Stimulated activated CD4-positive, alpha-beta T cell treated with anti-CD3 and anti-CD28 coated beads, TNF-alpha, amount 100 ng/mL, for 24 hours (primary cell): ENCODE data around the gene CRBN.

Source experiments
- DNase-seq, 3 experiments: peaks; one replicate each; pipeline ENCODE4 v3.0.0-alpha.2; 2020; ENCODE audit warnings: low read depth in 3 of 3

The CRBN gene

DNA sequence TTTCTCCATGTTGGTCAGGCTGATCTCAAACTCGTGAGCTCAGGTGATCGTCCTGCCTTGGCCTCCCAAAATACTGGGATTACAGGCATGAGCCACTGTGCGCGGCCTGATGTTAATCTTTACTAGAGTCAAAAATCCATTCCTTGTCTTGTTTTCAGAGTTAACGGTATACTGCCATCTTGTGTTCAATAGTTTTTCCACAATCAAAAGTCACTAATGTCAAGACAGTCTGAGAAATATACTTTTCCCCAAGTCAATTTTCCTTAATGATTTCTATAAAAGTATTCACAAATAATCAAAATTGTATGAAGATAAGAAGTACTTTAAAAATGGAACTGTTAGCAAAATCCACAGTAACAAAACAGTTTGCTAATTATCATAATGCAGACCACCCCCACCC lies 8.5 kb downstream of the CRBN start:
- no peak for DNase-seq

DNA sequence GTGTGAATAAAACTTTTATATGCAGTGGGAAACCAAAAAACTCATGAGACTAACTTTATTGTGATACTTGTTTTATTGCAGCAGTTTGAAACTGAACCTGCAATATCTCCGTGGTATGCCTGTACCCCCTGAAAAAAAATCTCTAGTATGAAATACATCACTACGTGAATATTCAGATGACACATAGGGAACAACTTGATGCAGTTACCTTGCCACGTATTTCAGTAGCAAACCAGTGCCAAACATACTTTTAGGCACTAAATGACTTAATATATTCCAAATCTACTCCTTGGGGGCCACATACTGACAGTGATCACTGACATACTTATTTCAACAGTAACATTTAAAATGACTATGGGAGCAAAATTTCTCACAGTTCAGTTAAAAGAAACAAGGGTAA lies 13.8 kb downstream of the CRBN start:
- DNase-seq = no peak

DNA sequence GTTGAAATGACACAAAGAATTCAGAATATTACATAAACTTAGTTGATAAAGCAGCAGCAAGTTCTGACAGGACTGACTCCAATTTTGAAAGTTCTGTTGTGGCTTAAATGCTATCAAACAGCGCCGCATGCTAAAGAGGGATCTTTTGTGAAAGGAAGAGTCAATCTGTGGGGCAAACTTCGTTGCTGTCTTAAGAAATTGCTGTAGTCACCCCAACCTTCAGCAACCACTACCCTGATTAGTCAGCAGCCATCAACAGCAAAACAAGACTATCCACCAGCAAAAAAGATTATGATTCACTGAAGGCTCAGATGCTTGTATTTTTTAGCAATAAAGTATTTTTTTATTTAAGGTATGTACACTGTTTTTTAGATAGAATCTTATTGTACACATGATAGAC lies 14.2 kb downstream of the CRBN start:
- DNase-seq = no peak

DNA sequence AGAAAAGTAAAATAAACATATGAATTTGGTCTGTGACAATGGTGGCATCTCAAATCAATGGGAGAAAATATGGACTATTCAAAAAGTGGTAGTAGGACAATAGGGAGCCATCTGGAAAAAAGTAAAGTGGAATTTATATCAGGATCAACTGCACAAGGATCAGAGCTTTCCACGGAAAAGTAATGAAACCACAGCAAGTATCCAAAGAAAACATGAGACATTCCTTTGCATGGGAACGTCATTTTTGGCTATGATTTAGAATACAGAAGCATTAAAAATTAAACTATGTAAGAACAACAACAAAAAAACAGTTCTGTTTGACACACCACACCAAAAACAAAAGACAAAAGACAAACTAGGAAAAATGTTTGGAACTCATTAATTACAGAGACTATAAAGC lies 18.7 kb downstream of the CRBN start:
- DNase-seq = no peak

DNA sequence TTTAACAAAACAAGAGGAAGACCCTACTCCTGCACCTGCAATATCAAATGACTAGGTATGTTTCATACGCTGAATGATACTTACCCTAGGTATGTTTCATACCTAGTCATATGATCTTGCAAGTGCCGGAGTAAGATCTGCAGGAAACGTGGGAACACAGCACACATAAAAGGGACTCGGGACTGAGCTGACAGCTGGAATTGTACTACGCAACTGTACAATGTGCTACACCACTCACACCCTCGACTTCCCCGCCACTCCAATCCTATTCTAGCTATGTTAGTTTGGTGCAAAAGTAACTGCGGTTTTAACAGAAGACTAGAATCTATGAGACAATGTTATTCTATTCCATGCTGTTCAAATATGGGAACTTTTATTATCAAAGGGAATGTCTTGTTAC lies 22.0 kb downstream of the CRBN start:
- DNase-seq = no peak

DNA sequence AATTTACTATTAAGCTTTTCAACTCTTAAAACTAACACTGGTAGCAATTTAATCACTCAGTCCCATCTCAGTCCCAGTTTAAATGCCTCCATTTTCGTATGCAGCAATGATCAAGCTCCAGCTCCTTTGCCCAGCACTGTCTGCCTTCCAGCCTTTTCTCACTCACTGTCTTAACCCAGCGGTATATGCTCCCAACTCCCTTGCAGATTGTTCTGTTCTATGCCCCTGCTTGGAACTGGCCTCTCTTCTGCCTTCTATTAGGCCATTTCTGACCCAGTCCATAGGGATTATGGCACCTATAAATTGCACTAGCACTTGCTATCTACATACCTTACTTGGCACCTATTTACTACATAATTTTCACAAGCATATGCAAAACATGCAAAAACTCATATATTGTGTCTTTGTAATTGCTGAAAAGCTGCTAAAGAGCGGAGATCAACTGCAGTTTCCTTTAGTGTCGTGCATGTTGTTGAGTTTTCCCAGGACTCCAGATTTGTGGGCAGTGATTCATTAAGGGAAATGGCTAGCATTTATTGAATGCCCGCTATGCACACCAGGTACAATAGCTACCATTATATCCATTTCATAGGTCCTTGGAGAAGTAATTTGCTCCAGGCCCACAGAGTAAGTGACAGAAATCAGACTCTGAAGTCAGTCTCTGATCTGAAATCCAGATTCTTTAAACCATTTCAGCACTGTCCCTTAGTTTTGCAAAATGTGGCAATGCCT lies 24.4 kb downstream of the CRBN start:
- DNase-seq = no peak

DNA sequence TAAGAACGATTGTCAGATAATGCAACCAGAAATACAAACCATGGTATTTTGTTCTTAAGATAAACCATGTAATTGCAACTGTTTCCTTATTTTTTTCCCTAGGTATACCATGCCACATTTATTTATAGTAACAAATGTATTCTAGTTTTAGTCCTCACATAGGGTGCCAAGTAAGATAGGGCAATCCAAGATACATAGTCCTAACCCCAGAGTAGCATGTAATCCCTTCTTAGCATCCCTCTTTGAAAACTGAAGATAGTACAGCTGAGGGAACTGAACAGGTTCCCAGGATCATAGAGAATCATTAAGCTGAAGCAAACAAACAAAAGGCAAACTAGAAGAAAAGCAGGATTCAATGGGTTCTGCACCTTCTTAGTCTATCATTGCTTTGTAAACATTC lies 28.0 kb downstream of the CRBN start:
- DNase-seq = no peak

DNA sequence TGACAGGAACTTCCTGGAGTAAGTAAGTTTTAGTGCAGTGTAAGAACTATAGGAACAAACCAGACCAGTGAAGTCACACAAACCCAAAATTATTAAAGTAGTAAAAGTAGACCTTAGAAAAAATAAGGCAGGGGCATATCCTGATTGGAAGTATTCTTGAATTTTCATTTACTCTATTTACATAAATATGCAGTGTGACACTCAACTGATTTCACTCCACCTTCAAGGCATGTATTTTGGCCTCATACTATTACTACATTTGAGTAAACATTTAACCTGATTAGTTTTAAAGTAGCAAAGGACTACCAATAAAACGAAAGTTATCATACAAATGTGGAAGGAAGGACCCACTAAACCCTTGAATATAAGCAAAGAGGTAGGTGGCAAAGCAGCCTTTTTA lies 29.9 kb downstream of the CRBN start:
- no peak for DNase-seq

DNA sequence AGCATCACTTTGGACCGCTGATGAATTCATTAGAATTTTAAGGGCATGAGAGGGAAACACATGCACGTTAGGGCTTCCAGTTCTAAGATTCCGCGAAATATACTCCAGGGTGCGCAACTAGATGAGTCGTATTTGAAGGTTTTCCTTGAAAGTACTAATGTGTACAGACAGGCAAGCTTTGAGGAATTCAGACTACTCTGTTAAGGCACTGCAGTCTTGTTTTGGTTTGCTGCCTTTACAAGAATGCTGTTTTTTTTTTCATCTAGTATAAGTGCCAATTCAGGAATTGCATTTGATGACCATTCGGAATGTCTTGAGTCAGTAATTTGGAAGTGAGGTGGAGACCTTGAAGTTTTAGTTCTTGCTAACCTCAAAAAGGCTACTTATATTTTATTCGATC lies 33.7 kb downstream of the CRBN start:
- no peak for DNase-seq

DNA sequence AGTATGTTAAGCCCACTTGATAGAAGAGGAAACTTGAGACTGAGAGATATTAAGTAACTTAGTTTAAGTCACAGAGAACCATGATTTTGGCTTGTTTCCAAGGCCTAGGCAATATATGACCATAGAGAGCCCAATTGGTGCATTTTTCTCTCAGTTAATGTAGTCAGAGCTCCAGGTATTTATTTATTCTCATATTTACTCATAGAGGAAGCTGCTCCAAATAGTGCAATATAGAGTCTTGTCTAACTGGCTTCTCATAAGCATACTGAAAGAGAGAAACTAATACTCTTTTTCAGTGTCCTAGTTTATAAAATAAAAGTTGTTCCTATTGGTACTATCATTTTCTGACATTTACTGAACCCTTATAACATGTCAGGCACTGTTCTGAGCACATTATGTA lies 37.6 kb downstream of the CRBN start:
- no peak for DNase-seq

DNA sequence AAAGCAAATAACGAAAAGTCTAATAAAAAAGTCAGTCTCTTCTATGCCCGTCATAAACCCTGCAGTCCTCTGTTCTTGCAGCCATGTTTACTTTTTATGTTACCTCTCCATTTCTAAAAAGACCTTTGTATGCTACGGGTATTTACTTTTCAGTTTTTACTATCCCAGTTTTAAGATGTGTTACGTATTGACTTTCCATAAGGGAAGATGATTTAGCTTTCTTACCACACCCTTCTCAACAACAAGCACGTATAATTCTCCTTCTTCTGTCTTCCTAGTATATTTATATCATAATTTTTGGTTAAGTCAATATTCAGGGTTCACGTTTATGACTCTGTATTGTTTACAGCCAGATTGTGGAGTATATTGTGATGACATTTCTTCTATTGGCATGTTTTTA lies 42.0 kb downstream of the CRBN start:
- DNase-seq = no peak

DNA sequence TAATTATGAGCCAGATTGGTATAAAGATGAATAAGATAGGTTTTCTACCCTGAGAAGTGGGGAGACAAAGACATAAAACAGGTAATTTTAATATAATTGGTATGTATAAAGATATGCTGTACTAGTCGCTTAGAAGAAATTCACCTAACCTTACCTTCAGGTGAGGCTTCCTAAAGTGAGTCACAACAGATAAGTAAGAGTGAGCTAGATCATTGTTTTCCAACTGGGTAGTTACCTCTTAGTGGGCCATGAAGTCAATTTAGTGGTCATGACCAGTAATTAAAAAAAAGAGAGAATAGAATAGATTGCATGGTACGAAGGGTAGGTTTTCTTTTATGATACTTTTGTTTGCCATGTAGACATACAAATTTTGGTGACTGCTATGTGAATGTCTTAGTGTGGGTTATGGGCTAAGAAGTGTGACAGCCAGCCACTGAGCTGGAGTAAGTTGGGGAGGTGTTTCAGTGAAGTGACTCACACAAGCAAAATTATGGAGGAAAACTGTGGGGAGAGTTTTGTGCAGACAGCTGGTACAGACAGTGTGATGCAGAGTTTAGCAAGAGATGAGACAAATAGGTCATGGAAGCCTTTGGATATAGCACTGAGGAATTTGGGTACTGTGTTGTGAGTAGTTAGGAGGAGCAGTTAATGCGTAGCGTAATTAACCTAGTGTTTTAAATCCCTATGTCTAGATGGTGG lies 44.6 kb downstream of the CRBN start:
- no peak for DNase-seq

DNA sequence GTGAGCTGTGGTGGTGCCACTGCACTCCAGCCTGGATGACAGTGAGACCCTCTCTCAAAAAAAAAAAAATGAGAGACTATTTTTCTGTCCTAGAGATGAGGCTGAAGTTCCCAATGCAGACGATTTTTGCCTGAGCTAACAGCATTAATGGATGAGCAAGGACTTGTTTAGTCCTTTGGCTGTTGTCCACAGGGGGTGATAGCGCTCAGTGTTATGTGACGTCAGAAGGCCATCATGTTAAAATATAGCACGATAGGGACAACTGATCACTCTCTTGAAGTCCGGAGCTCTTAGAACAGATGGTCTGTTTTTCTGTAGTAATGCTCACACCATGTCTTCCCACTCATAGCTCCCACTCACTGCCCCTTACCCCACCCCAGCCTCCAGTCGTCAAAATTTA lies 46.0 kb downstream of the CRBN start:
- DNase-seq = no peak

DNA sequence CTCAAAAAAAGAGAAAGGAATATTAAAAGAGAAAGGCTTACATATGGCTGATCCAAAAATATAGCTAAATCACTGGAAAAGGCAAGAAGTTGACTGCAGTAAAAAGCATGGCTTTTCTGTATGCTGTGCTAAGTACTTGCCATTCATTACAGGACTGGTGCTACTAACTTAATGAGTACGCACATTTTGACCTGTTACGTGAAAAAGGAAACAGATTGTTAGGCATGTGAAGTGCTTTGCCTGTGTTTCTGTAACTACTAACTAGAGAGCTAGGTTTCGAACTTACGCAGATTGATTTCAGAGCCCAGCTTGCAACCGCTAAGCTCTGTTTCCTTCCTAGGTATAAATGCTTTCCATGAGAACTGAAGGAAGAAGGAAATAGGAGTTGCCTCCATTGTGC lies 49.9 kb downstream of the CRBN start:
- DNase-seq = no peak

DNA sequence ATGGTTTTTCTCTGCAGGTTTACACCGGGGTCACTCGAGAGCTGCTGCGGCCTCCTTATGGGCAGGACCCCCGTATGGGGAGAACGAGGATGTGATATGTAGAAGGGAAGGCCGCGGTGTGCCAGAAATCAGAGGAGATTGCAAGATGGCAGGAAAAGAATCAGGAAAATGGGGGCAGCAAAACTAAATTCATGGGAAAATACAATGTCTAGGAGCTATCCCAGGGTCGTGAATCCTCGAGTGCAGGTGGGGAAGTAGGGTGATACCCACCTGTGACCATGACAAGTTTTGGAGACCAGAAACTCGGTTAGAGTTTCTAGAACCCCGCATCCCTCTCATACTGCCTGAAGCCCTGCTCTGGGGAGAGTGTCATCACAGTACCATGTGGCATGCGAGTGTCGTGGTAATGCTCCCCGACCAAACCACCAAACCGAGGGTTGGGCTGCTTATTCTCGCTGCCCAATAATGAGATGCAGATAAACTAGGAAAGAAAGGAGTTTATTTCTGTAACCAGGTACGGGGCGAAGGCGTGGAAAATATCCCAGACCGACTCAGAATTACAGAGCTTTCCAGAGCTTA lies 52.0 kb downstream of the CRBN start:
- DNase-seq = peak in 1 of 3 experiments; percentile 24

DNA sequence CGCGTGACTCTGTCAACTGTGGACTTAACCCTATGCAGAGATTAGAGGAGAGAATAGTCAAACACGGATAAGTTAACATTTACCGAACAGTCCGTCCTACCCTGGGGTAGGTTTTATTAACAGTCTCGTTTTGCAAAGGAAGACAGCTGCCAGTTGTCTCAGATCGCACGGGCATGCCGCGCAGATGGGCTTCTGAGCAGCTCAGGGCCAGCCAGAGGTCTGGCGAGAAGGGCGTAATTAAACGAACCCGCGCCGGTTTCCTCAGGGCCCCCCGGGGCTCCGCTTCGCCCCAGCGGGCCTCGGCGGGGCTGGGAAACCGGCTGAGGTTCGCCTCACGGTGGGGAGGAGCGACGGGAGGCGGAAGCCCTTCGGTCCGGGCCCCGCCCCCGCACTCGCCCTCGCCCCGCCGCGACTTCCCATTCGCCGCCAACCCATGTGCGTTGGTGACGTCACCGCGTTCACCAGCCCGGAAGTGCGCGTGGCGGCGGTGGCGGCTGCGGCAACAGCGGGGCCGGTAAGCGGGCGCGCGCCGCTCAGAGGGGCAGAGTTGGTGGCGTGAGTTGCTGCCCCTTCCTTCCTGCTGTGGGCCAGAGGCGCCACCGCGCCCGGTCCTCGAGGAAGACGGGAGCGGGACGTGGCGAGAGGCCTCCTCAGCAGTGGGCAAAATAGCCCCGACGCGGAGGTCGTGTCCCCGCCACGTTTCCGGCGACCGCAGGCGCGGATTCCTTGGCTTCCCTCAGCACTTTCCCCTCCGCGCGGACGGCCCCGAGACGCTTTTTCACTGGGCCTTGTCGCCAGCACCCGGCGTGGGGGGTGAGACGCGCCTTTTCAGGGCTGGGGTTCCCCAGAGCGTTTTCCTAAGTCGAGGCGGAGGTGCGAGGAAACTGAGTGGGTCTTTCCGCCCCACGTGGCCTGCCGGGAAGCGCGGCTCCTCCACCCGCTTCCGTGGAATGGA lies 52.7 kb downstream of the CRBN start, which contains the start of gene TRNT1:
TRNT1 (plus strand) TSS at position 464 of the 955 bp plus-strand sequence. CDS start 2,101 bp downstream, outside the sequence.
- peak; percentile 89 to 95 (median 92) for DNase-seq

DNA sequence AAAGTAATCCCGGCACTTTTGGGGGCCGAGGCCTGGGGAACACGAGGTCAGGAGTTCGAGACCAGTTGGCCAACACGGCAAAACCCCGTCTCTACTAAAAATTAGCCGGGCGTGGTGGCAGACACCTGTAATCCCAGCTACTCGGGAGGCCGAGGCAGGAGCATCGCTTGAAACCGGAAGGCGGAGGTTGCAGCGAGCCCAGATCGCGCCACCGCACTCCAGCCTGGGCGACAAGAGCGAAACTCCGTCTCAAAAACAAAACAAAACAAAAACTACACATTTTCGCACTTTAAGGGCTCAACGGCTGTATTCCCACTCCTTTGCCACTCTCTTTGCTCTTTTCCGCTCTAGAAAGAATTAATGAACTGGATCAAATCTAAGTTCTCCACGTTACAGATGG lies 53.5 kb downstream of the CRBN start:
- DNase-seq = no peak

DNA sequence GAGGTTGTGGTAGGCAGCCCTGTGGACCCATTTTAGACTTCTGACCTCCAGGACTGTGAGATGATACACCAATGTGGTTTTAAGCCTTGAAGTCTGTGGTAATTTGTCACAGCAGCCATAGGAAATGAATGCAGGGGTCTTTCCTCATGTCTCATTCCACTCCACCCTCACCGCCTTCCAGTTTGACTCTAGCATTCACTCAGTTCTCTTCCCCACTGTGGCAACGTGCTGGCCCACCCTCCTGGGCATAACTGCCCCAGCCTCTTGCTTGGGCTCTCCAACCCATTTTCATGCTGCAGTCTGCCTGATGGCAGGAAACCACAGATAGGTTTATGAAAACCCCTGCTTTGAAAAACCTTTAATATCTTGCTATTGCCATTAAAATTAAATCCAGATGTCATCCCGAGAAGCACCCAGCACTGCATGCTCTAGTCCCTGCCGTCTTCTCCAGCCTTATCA lies 60.1 kb downstream of the CRBN start:
- DNase-seq = no peak

DNA sequence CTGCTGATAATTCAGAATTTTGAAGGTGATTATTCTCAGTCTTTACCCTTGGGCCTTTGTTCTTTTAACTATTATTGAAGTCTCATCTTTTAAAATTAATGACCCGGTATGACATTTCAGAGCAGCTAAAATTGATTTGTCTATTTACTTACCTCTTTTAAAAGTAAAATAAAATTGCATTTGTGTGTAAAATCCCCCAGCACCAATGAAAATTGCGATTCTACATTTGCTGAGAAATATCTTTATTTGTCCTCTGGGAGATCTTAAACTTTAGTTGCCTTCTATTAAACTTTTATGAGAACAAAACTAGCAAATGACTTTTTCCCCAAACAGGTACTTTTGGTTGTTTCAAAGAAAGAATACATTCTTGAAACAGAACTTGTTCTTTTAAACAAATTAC lies 61.8 kb downstream of the CRBN start:
- DNase-seq = no peak

DNA sequence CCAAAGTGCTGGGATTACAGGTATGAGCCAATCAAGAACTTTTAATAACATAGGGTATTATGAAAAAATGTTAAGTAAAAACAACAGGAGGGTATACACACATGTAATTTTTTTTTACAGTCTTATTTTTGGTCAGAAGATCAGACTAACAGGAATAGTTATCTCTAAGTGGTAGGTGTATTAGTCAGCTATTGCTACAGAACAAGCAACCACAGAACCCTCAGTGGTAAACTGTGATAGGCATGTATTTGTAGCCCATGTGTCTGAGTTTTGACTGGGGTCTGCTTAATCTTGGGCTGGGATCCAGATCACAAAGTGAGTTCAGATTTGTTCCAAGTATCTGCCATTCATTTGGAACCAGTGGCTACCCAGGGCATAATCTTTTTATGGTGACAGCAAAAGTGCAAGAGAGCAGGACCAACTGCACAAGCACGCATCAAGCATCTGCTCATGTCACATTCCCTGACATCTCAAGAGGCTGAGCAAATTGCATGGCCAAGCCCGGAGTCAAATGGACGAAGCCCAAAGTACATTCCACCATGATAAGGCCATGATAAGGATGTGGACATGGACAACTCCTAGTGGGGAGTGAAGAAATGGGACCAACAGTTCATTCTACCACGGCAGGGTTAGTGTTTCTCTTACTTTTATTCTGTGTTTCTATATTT lies 66.3 kb downstream of the CRBN start:
- DNase-seq = no peak

DNA sequence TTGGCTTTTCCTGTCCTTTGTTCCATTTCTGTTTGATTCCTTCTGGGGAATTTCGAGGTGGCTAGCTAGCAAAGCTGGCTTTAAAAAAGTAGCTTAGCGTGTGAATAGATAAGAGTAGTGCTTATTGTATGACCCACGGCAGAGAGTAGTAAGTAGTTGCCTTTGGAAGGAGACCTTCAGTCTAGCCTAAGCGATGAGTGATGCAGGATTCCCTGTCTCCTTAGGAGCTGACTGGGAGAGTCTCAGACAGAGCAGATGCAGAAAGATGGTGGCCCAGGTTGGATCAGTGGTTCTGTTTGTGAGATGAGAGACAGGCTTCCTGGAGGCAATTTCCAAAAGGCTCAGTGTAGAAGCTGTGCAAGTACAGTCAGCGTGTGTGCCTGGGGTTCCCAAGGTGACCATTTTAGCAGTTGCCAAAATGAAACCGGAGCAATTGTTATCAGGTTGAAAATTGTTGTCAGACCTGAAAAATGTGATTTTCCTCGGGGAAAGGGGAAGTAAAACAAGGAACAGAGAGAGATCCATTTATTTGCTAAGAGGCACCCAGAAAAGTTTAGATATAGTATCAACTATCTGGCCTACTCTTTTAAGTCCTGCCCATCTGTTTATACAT lies 68.6 kb downstream of the CRBN start:
- DNase-seq = no peak
